Small intestine (tissue), 7 donors: ENCODE data around the gene EDNRB. TPM values are rescaled to one million over a fixed set of nuclear protein-coding genes. Genes with fewer than 3 reads are reported as not detected.
"Not testable (repeated sequence)": the region's sequence is repeated elsewhere in the genome, so short reads cannot be mapped to it uniquely, and the experiment has no call there.

ENCODE experiments used
- DNase-seq, 2 donors: peaks; one replicate each; pipeline versions ENCODE4 v3.0.0 to v3.0.0-alpha.2; 2013
- FAIRE-seq: peaks from 2 replicates; lab custom pipeline; 2012; peaks lifted over from hg19 to GRCh38; lab: Jason Lieb, UNC
- H3K27ac ChIP-seq, 3 donors: one replicate each; pipeline ENCODE4 v1.5.1; 2013; ENCODE audit warnings: low read length in 2 of 3, mild to moderate bottlenecking in 2 of 3, control low read depth in 1 of 3, inconsistent platforms in 1 of 3, low read depth in 1 of 3, moderate library complexity in 1 of 3
- H3K27me3 ChIP-seq, 3 donors: one replicate each; pipeline ENCODE4 v1.6.1; 2013; ENCODE audit warnings: low read length in 3 of 3, inconsistent platforms in 1 of 3; ENCODE audit not compliant: control insufficient read depth in 3 of 3, insufficient read depth in 3 of 3
- H3K36me3 ChIP-seq, 3 donors: one replicate each; pipeline ENCODE4 v1.6.1; 2013; ENCODE audit warnings: low read length in 3 of 3, inconsistent platforms in 1 of 3, low read depth in 1 of 3, mild to moderate bottlenecking in 1 of 3, moderate library complexity in 1 of 3; ENCODE audit not compliant: control insufficient read depth in 3 of 3, insufficient read depth in 2 of 3
- H3K4me1 ChIP-seq, 3 donors: one replicate each; pipeline ENCODE4 v1.6.1; 2013; ENCODE audit warnings: low read length in 2 of 3, inconsistent platforms in 1 of 3, low read depth in 1 of 3, mild to moderate bottlenecking in 1 of 3, moderate library complexity in 1 of 3; ENCODE audit not compliant: control insufficient read depth in 3 of 3, insufficient read depth in 2 of 3
- H3K4me3 ChIP-seq, 3 donors: one replicate each; pipeline ENCODE4 v1.5.1; 2013; ENCODE audit warnings: low read length in 3 of 3, control low read depth in 1 of 3, inconsistent platforms in 1 of 3, low read depth in 1 of 3, mild to moderate bottlenecking in 1 of 3, moderate library complexity in 1 of 3
- H3K9me3 ChIP-seq, 2 donors: one replicate each; pipeline ENCODE4 v1.6.1; 2013; ENCODE audit warnings: low read depth in 1 of 2, low read length in 1 of 2; ENCODE audit not compliant: control insufficient read depth in 2 of 2, insufficient read depth in 1 of 2
- WGBS, 3 donors: extraction: QIAGEN DNeasy Blood & Tissue Kit; methylation state at CpG; one replicate each; pipeline ENCODE4 v1.1.7; 2013; 5-methylcytosine and 5-hydroxymethylcytosine counted together
- polyA plus RNA-seq, 4 donors: library from polyadenylated mRNA; stranded (reverse) in 3 of 4; unstranded in 1 of 4; fragments of 200-250 nt in 3 of 4; fragments of 120-200 nt in 1 of 4; gene quantifications; one replicate each; pipeline versions ENCODE4 v1.2.1 to v1.2.3, GENCODE V29; 2013
- donor health status: healthy with polysubstance abuse.
- donor health status: control.
- donor health status: control.
- donor health status: Bipolar disorder and iron deficiency.
- donor health status: healthy.

Gene EDNRB
- polyA plus RNA-seq, 4 donors: 0.89 to 153 (median 5.2) TPM

GRCh38 chr13:77859450-77859849 lies 59.2 kb downstream of the EDNRB start:
- peak overlapping the region in 1 of 3 donors; percentile 58 for H3K27ac ChIP-seq
- DNase-seq: no peak
- FAIRE-seq: no peak
- 67 to 74% (median 70%) methylated on average over 8 of the region's 8 CpGs for WGBS, 3 donors
- no peaks in the 10 kb centered on the region for H3K4me1 ChIP-seq
- no peaks in the 10 kb centered on the region for H3K27me3 ChIP-seq
- H3K4me3 ChIP-seq: no peak overlapping the region
- H3K9me3 ChIP-seq: no peaks in the 10 kb centered on the region
- no peaks in the 10 kb centered on the region for H3K36me3 ChIP-seq

- Histone ChIP-seq H3K4me3 (no peak overlapping the region), H3K36me3 (no peaks in the 10 kb centered on the region), H3K4me1 (no peaks in the 10 kb centered on the region), H3K27me3 (no peaks in the 10 kb centered on the region), H3K27ac (peak overlapping the region in 1 of 3 donors; percentile 33), H3K9me3 (no peaks in the 10 kb centered on the region)
- DNase-seq: no peak
- no peak for FAIRE-seq
Observed at GRCh38 chr13:77857531-77858209, 61.0 kb downstream of the EDNRB start.

DNA sequence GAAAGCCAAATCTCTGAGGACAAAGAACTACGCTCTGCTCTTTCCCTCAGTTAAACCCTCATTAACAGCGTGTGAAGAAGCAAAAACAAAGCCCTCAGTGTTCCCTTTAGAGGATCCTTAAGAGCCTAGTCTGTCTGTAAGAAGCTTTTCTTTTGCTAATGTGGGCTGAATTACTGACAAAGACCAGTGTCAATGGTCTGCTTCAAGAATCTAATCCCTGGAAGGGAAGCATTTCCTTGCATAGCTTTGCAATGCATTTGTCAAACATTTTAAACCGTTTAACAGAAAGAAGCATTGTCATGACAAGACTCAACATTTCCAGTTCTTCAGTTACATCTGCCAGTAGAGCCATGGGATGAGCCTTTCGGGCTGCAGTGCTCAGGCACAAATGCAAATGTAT lies 64.9 kb downstream of the EDNRB start:
- Histone ChIP-seq H3K36me3 (no peaks in the 10 kb centered on the region), H3K9me3 (peaks cover 0 to 4% of the 10 kb centered on the region in 2 donors), H3K4me1 (no peaks in the 10 kb centered on the region), H3K4me3 (no peak overlapping the region), H3K27ac (no peak overlapping the region), H3K27me3 (no peaks in the 10 kb centered on the region)
- 46 to 53% (median 49%) methylated on average over 4 of the region's 4 CpGs for WGBS, 3 donors
- no peak for FAIRE-seq
- no peak for DNase-seq

DNA sequence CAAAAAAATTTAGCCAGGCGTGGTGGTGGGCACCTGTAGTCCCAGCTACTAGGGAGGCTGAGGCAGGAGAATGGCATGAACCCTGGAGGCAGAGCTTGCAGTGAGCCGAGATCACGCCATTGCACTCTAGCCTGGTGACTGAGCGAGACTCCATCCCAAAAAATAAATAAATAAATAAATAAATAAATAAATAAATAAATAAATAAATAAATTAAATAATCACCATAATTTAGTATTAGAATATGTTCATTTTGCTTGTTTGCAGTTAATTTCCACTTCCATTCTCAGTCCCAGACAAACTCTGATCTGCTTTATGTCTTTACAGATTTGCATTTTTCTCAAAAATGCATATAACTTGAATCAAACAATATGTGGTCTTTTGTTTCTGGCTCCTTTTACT lies 70.6 kb downstream of the EDNRB start:
- not testable (repeated sequence) for H3K27ac ChIP-seq, FAIRE-seq, H3K9me3 ChIP-seq, H3K27me3 ChIP-seq, H3K4me3 ChIP-seq, DNase-seq, H3K36me3 ChIP-seq, H3K4me1 ChIP-seq
- WGBS, 3 donors: 88 to 90% (median 88%) methylated on average over 4 of the region's 4 CpGs

DNA sequence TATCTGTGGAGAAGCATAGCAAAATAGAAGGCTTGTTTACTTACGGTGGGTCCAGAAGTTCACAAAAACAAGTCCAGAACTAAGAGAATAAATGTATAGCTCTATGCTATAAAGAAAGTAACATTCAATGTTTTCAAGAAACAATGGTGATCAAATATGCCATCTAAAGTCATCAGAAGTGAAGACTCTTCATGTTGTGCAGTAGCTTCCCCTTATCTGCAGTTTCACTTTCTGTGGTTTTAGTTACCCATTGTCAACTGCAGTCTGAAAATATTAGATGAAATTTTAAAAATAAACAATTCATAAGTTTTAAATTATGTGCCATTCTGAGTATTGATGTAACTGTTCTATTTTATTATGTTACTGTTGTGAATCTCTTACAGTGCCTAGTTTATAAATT lies 72.5 kb downstream of the EDNRB start:
- no peak overlapping the region for H3K27ac ChIP-seq
- FAIRE-seq (no peak), DNase-seq (no peak)
- H3K4me1 ChIP-seq: no peaks in the 10 kb centered on the region
- H3K9me3 ChIP-seq: peaks cover 0 to 4% of the 10 kb centered on the region in 2 donors
- no peak overlapping the region for H3K4me3 ChIP-seq
- WGBS, 3 donors: 86 to 88% (median 87%) methylated on average over 1 of the region's 1 CpG
- H3K36me3 ChIP-seq: no peaks in the 10 kb centered on the region
- H3K27me3 ChIP-seq: no peaks in the 10 kb centered on the region

Other genes starting within 250 kb of the EDNRB start
- gene SLAIN1, start 221.1 kb downstream of the EDNRB start, polyA plus RNA-seq: 1 to 10 TPM; 1.3 to 9.5 (median 3.7) TPM